Transverse colon (tissue), 4 donors: ENCODE data around the gene RAD9A. TPM values are rescaled to one million over a fixed set of nuclear protein-coding genes. Genes with fewer than 3 reads are reported as not detected.

Experiments
- DNase-seq: peaks from one replicate; pipeline ENCODE4 v3.0.0-alpha.2; 2019
- H3K27ac ChIP-seq, 4 donors: fragments of 200-600 bp; sonication (generic); 2 replicates each; pipeline ENCODE4 v1.5.1; 2016 to 2018; ENCODE audit warnings: inconsistent platforms in 4 of 4
- H3K27me3 ChIP-seq: fragments of 200-600 bp; sonication (generic); 2 replicates; pipeline ENCODE4 v1.5.1; 2017; ENCODE audit warnings: inconsistent platforms
- H3K36me3 ChIP-seq, 4 donors: fragments of 200-600 bp; sonication (generic); 2 replicates each; pipeline ENCODE4 v1.5.1; 2017 to 2019; ENCODE audit warnings: inconsistent platforms in 4 of 4
- H3K4me1 ChIP-seq, 4 donors: fragments of 200-600 bp; sonication (generic); 2 replicates each; pipeline ENCODE4 v1.5.1; 2017 to 2020; ENCODE audit warnings: inconsistent platforms in 4 of 4
- H3K4me3 ChIP-seq, 4 donors: fragments of 200-600 bp; sonication (generic); 1 replicate in 1 of 4; 2 replicates in 3 of 4; pipeline versions ENCODE4 v1.5.1 to v1.6.1; 2017 to 2019; ENCODE audit warnings: inconsistent platforms in 4 of 4
- H3K9me3 ChIP-seq, 2 donors: fragments of 200-600 bp; sonication (generic); 2 replicates each; pipeline ENCODE4 v1.5.1; 2017 to 2019; ENCODE audit warnings: inconsistent platforms in 2 of 2
- CTCF ChIP-seq, 5 experiments: fragments of 200-600 bp in 3 of 5; fragments of 450-650 bp in 2 of 5; sonication (generic) in 3 of 5; IDR thresholded peaks; 1 replicate in 2 of 5; 2 replicates in 3 of 5; pipeline ENCODE4 v1.5.1; 2016 to 2017; ENCODE audit warnings: antibody characterized with exemption in 5 of 5, inconsistent platforms in 3 of 5, mild to moderate bottlenecking in 2 of 5, moderate library complexity in 1 of 5
- EP300 ChIP-seq: sonication (generic); formaldehyde crosslinking; IDR thresholded peaks from one replicate; pipeline ENCODE4 v1.6.1; 2017; ENCODE audit warnings: antibody characterized with exemption, low read depth
- POLR2A ChIP-seq: fragments of 450-650 bp; IDR thresholded peaks from one replicate; pipeline ENCODE4 v1.6.1; 2016; ENCODE audit warnings: antibody characterized with exemption, mild to moderate bottlenecking, moderate library complexity
- POLR2AphosphoS5 ChIP-seq, 3 donors: sonication (generic); formaldehyde crosslinking; IDR thresholded peaks; one replicate each; pipeline ENCODE4 v1.6.1; 2016; ENCODE audit warnings: antibody characterized with exemption in 3 of 3
- WGBS, 2 donors: methylation state at CpG; one replicate each; pipeline ENCODE4 v1.1.5; 2018; ENCODE audit warnings: low coverage in 1 of 2; 5-methylcytosine and 5-hydroxymethylcytosine counted together
- in situ Hi-C, 4 donors: fragments of 200-750 bp; cut with MboI; loops; one replicate each; pipeline versions ENCODE4 v1.15.0 to v1.15.1; 2017; ENCODE audit warnings: low sequenced_read_pairs in 3 of 4, low pct_ligation_motif_present in 1 of 4, low pct_unique_long_range_greater_than_20kb in 1 of 4
- intact Hi-C: fragments of 100-400 bp; cut with DNase I; formaldehyde crosslinking; loops from one replicate; pipeline ENCODE4 v1.15.1; 2023; ENCODE audit warnings: low total_unique reads
- total RNA-seq, 4 donors: library from RNA; depleted of rRNA; stranded (reverse); fragments of >200 nt; gene quantifications; one replicate each; pipeline ENCODE4 v1.1.0, GENCODE V29; 2016

The RAD9A gene
- total RNA-seq, 4 donors from 2014 or later: 37.8 to 470 (median 95.3) TPM

GRCh38 chr11:67406969-67407687 lies 15.3 kb downstream of the RAD9A start:
- 17 to 47% methylated on average over 2 to 12 of the region's 12 CpGs for WGBS, 2 donors
- no peak for DNase-seq
- no peaks in the 10 kb centered on the region for H3K36me3 ChIP-seq
- intact Hi-C loops (no loop called here), in situ Hi-C loops (no loop called here)
- peaks cover 4 to 19% (median 10%) of the 10 kb centered on the region in 4 donors for H3K4me1 ChIP-seq
- H3K27ac ChIP-seq: peak overlapping the region; percentile 2 to 77 (median 68)
- TF ChIP-seq POLR2A: no peak
- no peak for TF ChIP-seq EP300
- TF ChIP-seq CTCF (IDR thresholded peaks at IDR 0.05): no peak
- no peak for TF ChIP-seq POLR2AphosphoS5 (IDR thresholded peaks at IDR 0.05)
- no peaks in the 10 kb centered on the region for H3K9me3 ChIP-seq
- no peak overlapping the region for H3K4me3 ChIP-seq
- H3K27me3 ChIP-seq: peaks cover 17% of the 10 kb centered on the region

- no peak for DNase-seq
- Histone ChIP-seq H3K4me3 (no peak overlapping the region), H3K27ac (peak overlapping the region; percentile 61 to 77 (median 68)), H3K9me3 (no peaks in the 10 kb centered on the region), H3K27me3 (peaks cover 21% of the 10 kb centered on the region), H3K4me1 (peaks cover 0 to 13% (median 4%) of the 10 kb centered on the region in 4 donors), H3K36me3 (no peaks in the 10 kb centered on the region)
- TF ChIP-seq CTCF (IDR thresholded peaks at IDR 0.05) (no peak), POLR2A (no peak), POLR2AphosphoS5 (IDR thresholded peaks at IDR 0.05) (no peak), EP300 (no peak)
- in situ Hi-C loops (no loop called here), intact Hi-C loops (no loop called here)
- WGBS, 2 donors: 65% methylated on average over 12 of the region's 12 CpGs; no CpG with 5 or more reads in 1 of the 2 donors
Observed at GRCh38 chr11:67407688-67408163, 15.9 kb downstream of the RAD9A start.

- H3K27me3 ChIP-seq: peaks cover 26% of the 10 kb centered on the region
- in situ Hi-C loops: no loop called here
- no peaks in the 10 kb centered on the region for H3K9me3 ChIP-seq
- no peak overlapping the region for H3K4me3 ChIP-seq
- no peak for TF ChIP-seq POLR2AphosphoS5 (IDR thresholded peaks at IDR 0.05)
- TF ChIP-seq EP300: no peak
- TF ChIP-seq CTCF (IDR thresholded peaks at IDR 0.05): no peak
- no peak for TF ChIP-seq POLR2A
- no peak for DNase-seq
- H3K27ac ChIP-seq: peak overlapping the region; percentile 61 to 77 (median 68)
- no peaks in the 10 kb centered on the region for H3K36me3 ChIP-seq
- 71% methylated on average over 13 of the region's 18 CpGs; no CpG with 5 or more reads in 1 of the 2 donors for WGBS, 2 donors
- intact Hi-C loops: no loop called here
- peaks cover 0 to 12% (median 3%) of the 10 kb centered on the region in 4 donors for H3K4me1 ChIP-seq
Observed at GRCh38 chr11:67408437-67409200, 16.8 kb downstream of the RAD9A start.

- H3K4me1 ChIP-seq: peaks cover 0 to 12% (median 3%) of the 10 kb centered on the region in 4 donors
- H3K27ac ChIP-seq: peak overlapping the region; percentile 61 to 77 (median 68)
- H3K4me3 ChIP-seq: peak overlapping the region in 2 of 4 donors; percentile 9 to 18
- peaks cover 26% of the 10 kb centered on the region for H3K27me3 ChIP-seq
- TF ChIP-seq POLR2AphosphoS5 (IDR thresholded peaks at IDR 0.05) (peak in 1 of 3 donors; percentile 36), EP300 (no peak), POLR2A (no peak), CTCF (IDR thresholded peaks at IDR 0.05) (no peak)
- in situ Hi-C loops (no loop called here), intact Hi-C loops (no loop called here)
- H3K9me3 ChIP-seq: no peaks in the 10 kb centered on the region
- no peaks in the 10 kb centered on the region for H3K36me3 ChIP-seq
- DNase-seq: peak; percentile 77
- 71% methylated on average over 24 of the region's 24 CpGs; no CpG with 5 or more reads in 1 of the 2 donors for WGBS, 2 donors
Observed at GRCh38 chr11:67409261-67409666, 17.5 kb downstream of the RAD9A start.
